Urinary bladder (tissue), 4 donors: ENCODE data around the gene TNFRSF14. TPM values are rescaled to one million over a fixed set of nuclear protein-coding genes. Genes with fewer than 3 reads are reported as not detected.
"Not testable (repeated sequence)": the region's sequence is repeated elsewhere in the genome, so short reads cannot be mapped to it uniquely, and the experiment has no call there.

Experiments used
- DNase-seq: peaks from one replicate; pipeline ENCODE4 v3.0.0-alpha.2; 2015; ENCODE audit errors: extremely low spot score
- H3K27ac ChIP-seq: one replicate; pipeline ENCODE4 v1.5.1; 2013; ENCODE audit warnings: low read depth, mild to moderate bottlenecking, moderate library complexity
- H3K36me3 ChIP-seq: one replicate; pipeline ENCODE4 v1.6.1; 2013; ENCODE audit warnings: mild to moderate bottlenecking, moderate library complexity; ENCODE audit not compliant: insufficient read depth
- H3K4me1 ChIP-seq: one replicate; pipeline ENCODE4 v1.6.1; 2013; ENCODE audit warnings: mild to moderate bottlenecking, moderate library complexity; ENCODE audit not compliant: insufficient read depth
- H3K4me3 ChIP-seq: one replicate; pipeline ENCODE4 v1.5.1; 2013; ENCODE audit warnings: low read depth, low read length
- WGBS: extraction: QIAGEN DNeasy Blood & Tissue Kit; methylation state at CpG from one replicate; pipeline ENCODE4 v1.1.7; 2013; 5-methylcytosine and 5-hydroxymethylcytosine counted together
- polyA plus RNA-seq: library from polyadenylated mRNA; stranded (reverse); fragments of 200-250 nt; gene quantifications from one replicate; pipeline ENCODE4 v1.2.3, GENCODE V29; 2013
- total RNA-seq: library from RNA; depleted of rRNA; stranded (reverse); fragments of >200 nt; gene quantifications from one replicate; pipeline ENCODE4 v1.2.3, GENCODE V29; 2014
- donor health status: healthy with polysubstance abuse.
- donor health status: healthy.

The TNFRSF14 gene
- total and polyA plus RNA-seq, 2 donors, result 19.2 to 75.5 TPM

DNA sequence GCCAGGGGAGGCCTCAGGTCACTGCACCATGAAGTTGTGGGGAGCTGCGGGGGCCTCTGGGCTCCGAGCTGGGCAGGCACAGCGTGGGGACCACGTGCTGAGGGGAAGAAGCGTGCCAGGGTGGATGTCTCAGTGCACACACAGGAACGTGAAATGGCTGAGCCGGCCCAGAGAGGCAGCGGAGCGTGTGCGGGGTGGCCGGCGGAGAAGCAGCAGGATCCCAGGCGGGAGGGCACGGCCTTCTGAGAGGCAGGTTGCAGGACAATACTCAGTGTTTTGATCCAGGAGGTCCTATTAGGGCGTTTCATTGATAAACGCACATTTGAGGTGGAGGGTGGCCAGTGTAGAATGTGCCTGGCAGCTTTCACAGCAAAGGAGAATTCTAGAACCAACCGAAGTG lies 12.9 kb downstream of the TNFRSF14 start:
- Histone ChIP-seq H3K36me3 (no peaks in the 10 kb centered on the region), H3K4me3 (no peak overlapping the region), H3K27ac (no peak overlapping the region), H3K4me1 (no peaks in the 10 kb centered on the region)
- no peak for DNase-seq
- 75% methylated on average over 17 of the region's 17 CpGs for WGBS

DNA sequence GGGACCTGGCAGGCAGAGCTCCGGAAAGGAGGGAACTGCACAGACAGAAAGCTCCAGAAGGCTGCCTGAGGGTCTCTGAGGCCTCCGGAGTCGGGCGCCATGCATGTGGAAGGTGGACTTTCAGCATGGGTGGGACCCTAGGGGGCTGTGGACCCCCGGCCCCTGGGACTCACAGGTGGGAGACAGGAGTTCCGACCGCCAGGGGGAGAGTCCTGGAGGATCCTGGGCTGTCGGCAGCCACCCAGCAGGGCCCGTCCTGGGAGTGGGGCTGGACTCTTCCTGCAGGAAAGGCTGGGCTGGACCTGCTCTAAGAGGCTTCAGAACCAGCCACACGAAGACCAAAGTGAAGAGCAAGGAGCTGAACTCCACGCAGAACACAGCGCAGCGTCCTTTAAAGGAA lies 13.5 kb downstream of the TNFRSF14 start:
- not testable (repeated sequence) for H3K4me3 ChIP-seq, H3K4me1 ChIP-seq, H3K36me3 ChIP-seq, DNase-seq, H3K27ac ChIP-seq
- 79% methylated on average over 13 of the region's 13 CpGs for WGBS

DNA sequence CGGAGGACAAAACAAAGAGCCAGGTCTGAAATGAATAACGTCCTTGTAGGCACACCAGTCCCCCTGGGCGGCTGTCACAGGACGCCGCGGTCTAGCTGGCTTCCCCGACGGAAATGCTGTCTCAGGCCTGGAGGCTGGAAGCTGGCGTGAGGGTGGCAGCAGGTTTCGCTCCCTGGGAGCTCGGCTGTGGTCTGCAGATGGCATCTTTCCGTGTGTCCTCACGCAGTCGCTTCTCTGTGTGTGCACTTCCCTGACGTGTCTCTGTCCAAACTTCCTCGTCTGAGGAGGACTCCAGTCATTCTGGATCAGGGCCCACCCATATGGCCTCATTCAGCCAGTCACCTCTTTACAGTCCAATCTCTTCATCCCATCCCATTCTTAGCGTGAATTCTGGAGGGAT lies 14.2 kb downstream of the TNFRSF14 start:
- WGBS, result 80% methylated on average over 17 of the region's 17 CpGs
- Histone ChIP-seq H3K4me3 (no peak overlapping the region), H3K4me1 (no peaks in the 10 kb centered on the region), H3K27ac (no peak overlapping the region), H3K36me3 (no peaks in the 10 kb centered on the region)
- DNase-seq, result no peak

GRCh38 chr1:2571348-2571747 lies 15.2 kb downstream of the TNFRSF14 start:
- no peak for DNase-seq
- Histone ChIP-seq H3K4me1 (no peaks in the 10 kb centered on the region), H3K36me3 (no peaks in the 10 kb centered on the region), H3K4me3 (no peak overlapping the region), H3K27ac (no peak overlapping the region)
- WGBS, result 84% methylated on average over 9 of the region's 9 CpGs

DNA sequence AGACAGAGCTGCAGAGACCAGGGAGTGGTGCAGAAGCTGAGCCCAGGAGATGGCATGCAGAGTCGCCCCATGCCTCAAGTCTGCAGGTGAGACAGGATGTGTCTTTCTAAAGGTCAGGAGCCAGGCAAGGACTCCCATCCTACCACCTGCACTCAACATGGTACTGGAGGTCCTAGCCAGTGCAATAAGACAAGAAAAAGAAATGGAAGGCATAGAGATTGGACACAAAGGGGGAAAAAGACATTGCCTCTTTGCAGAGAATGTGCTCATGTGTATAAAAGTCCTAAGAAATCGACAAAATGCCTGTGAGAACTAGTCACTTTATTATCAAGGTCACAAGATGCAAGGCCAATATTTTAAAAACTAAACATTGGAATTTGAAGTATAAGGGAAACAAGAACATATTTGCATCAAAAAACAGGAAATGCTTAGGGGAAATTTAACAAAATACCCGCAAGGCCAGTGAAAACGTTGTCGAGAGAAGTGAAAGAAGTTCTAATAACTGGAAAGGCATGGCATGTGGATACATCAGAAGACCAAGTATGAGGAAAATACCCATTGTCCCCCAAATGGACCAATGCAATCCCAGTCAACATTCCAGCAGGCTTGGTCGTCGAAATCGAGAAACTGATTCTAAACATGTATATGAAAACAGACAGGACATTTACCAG lies 17.2 kb downstream of the TNFRSF14 start:
- no peaks in the 10 kb centered on the region for H3K36me3 ChIP-seq
- no peak overlapping the region for H3K4me3 ChIP-seq
- WGBS, result 89% methylated on average over 8 of the region's 8 CpGs
- H3K4me1 ChIP-seq, result no peaks in the 10 kb centered on the region
- no peak overlapping the region for H3K27ac ChIP-seq
- no peak for DNase-seq

DNA sequence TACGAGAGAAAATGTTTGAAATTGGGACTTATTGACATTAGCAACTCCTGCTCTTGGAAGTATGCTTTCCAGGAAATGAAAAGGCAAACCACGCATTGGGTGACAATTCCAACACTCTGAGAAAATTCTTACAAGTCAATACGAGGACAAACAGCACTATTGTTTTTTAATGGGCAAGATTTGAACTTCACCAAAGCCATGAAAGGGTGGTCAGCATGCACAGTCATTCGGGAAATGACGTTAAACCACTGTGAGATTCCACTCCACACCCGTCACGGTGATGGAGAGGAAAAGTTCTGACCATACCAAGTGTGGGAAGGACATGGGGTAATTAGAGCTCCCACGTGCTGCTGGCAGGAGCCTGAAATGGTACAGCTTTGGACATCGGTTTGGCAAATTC lies 18.2 kb downstream of the TNFRSF14 start:
- no peaks in the 10 kb centered on the region for H3K4me1 ChIP-seq
- 83% methylated on average over 9 of the region's 9 CpGs for WGBS
- no peak overlapping the region for H3K4me3 ChIP-seq
- no peak overlapping the region for H3K27ac ChIP-seq
- H3K36me3 ChIP-seq, result no peaks in the 10 kb centered on the region
- DNase-seq, result no peak

- DNase-seq, result no peak
- Histone ChIP-seq H3K27ac (peak overlapping the region; percentile 2), H3K4me3 (no peak overlapping the region), H3K36me3 (no peaks in the 10 kb centered on the region), H3K4me1 (no peaks in the 10 kb centered on the region)
- WGBS, result 77% methylated on average over 23 of the region's 23 CpGs
Measured at GRCh38 chr1:2575801-2576663, 19.9 kb downstream of the TNFRSF14 start.

- H3K27ac ChIP-seq, result peak overlapping the region; percentile 90
- not testable (repeated sequence) for DNase-seq, H3K4me3 ChIP-seq, H3K4me1 ChIP-seq, H3K36me3 ChIP-seq
- WGBS, result 74% methylated on average over 21 of the region's 23 CpGs
Measured at GRCh38 chr1:2577565-2578075, 21.4 kb downstream of the TNFRSF14 start.

GRCh38 chr1:2578758-2579118 lies 22.6 kb downstream of the TNFRSF14 start:
- H3K4me3 ChIP-seq, result no peak overlapping the region
- no peak overlapping the region for H3K27ac ChIP-seq
- H3K4me1 ChIP-seq, result no peaks in the 10 kb centered on the region
- 38% methylated on average over 4 of the region's 4 CpGs for WGBS
- H3K36me3 ChIP-seq, result no peaks in the 10 kb centered on the region
- DNase-seq, result no peak

DNA sequence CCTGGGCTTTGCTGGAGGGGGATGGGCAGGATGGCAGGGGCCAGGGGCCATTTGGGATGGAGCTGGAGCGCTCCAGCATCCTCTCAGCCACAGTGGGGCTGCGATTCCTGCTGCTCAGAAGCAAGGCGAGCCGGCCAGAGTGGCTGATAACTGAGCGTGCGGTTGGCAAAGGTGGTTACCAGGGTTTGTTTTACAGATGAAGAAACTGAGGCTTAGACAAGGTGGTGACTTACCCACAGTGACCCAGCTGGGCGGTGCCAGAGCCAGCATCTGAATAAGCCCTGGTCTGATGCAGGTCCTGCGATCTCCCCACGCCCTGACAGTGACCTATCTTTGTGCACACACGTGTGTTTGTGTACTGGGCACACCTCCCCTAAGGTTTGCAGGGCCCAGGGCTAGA lies 24.5 kb downstream of the TNFRSF14 start:
- H3K27ac ChIP-seq, result no peak overlapping the region
- no peak overlapping the region for H3K4me3 ChIP-seq
- DNase-seq, result no peak
- H3K36me3 ChIP-seq, result no peaks in the 10 kb centered on the region
- no peaks in the 10 kb centered on the region for H3K4me1 ChIP-seq
- WGBS, result 90% methylated on average over 10 of the region's 10 CpGs

- no peak overlapping the region for H3K27ac ChIP-seq
- no peaks in the 10 kb centered on the region for H3K4me1 ChIP-seq
- no peak overlapping the region for H3K4me3 ChIP-seq
- WGBS, result 70% methylated on average over 7 of the region's 7 CpGs
- H3K36me3 ChIP-seq, result no peaks in the 10 kb centered on the region
- DNase-seq, result no peak
Measured at GRCh38 chr1:2582391-2582790, 26.2 kb downstream of the TNFRSF14 start.

GRCh38 chr1:2583331-2583791 lies 27.2 kb downstream of the TNFRSF14 start:
- Histone ChIP-seq H3K4me3 (no peak overlapping the region), H3K4me1 (no peaks in the 10 kb centered on the region), H3K27ac (no peak overlapping the region), H3K36me3 (no peaks in the 10 kb centered on the region)
- 65% methylated on average over 5 of the region's 5 CpGs for WGBS
- DNase-seq, result no peak

- H3K4me3 ChIP-seq, result no peak overlapping the region
- no peaks in the 10 kb centered on the region for H3K36me3 ChIP-seq
- H3K4me1 ChIP-seq, result no peaks in the 10 kb centered on the region
- 39% methylated on average over 14 of the region's 14 CpGs for WGBS
- no peak overlapping the region for H3K27ac ChIP-seq
- no peak for DNase-seq
Measured at GRCh38 chr1:2583871-2584351, 27.7 kb downstream of the TNFRSF14 start.
